ENCODE data around the gene ATP10A.

ATP10A gene

GRCh38 chr15:25863111-25863967, at the start of gene ATP10A:
Gene ATP10A, minus strand, starts transcription at chr15:25863327. Its CDS starts 231 bp downstream, at chr15:25863096.
- DNase-seq (ENCODE audit: low read depth), result no peak

- DNase-seq (ENCODE audit: low read depth), result no peak
These were observed 48.9 kb upstream of the ATP10A start for GRCh38 chr15:25912035-25912434.

- no peak for DNase-seq (ENCODE audit: low read depth)
These were observed 47.7 kb upstream of the ATP10A start for GRCh38 chr15:25910832-25911231.

- DNase-seq (ENCODE audit: low read depth), result no peak
These were observed 46.7 kb upstream of the ATP10A start for GRCh38 chr15:25909806-25910205.

GRCh38 chr15:25909325-25909724, 46.2 kb upstream of the ATP10A start:
- DNase-seq (ENCODE audit: low read depth), result no peak

GRCh38 chr15:25905140-25905539, 42.0 kb upstream of the ATP10A start:
- DNase-seq (ENCODE audit: low read depth), result peak; percentile 73

GRCh38 chr15:25903024-25903581, 40.0 kb upstream of the ATP10A start:
- no peak for DNase-seq (ENCODE audit: low read depth)

- DNase-seq (ENCODE audit: low read depth), result no peak
These were observed 38.9 kb upstream of the ATP10A start for GRCh38 chr15:25901811-25902605.

- DNase-seq (ENCODE audit: low read depth), result no peak
These were observed 37.8 kb upstream of the ATP10A start for GRCh38 chr15:25900901-25901300.

- no peak for DNase-seq (ENCODE audit: low read depth)
These were observed 37.3 kb upstream of the ATP10A start for GRCh38 chr15:25900431-25900830.

GRCh38 chr15:25899870-25900269, 36.7 kb upstream of the ATP10A start:
- DNase-seq (ENCODE audit: low read depth), result no peak

- no peak for DNase-seq (ENCODE audit: low read depth)
These were observed 34.5 kb upstream of the ATP10A start for GRCh38 chr15:25897658-25898057.

GRCh38 chr15:25894371-25894902, 31.3 kb upstream of the ATP10A start:
- no peak for DNase-seq (ENCODE audit: low read depth)

GRCh38 chr15:25893596-25893995, 30.5 kb upstream of the ATP10A start:
- no peak for DNase-seq (ENCODE audit: low read depth)

GRCh38 chr15:25892126-25892525, 29.0 kb upstream of the ATP10A start:
- no peak for DNase-seq (ENCODE audit: low read depth)

GRCh38 chr15:25891081-25891480, 28.0 kb upstream of the ATP10A start:
- no peak for DNase-seq (ENCODE audit: low read depth)

GRCh38 chr15:25890529-25890928, 27.4 kb upstream of the ATP10A start:
- no peak for DNase-seq (ENCODE audit: low read depth)

GRCh38 chr15:25887870-25888269, 24.7 kb upstream of the ATP10A start:
- DNase-seq (ENCODE audit: low read depth), result no peak

- DNase-seq (ENCODE audit: low read depth), result no peak
These were observed 23.5 kb upstream of the ATP10A start for GRCh38 chr15:25886498-25887140.

GRCh38 chr15:25884370-25884769, 21.2 kb upstream of the ATP10A start:
- DNase-seq (ENCODE audit: low read depth), result no peak

GRCh38 chr15:25883463-25884259, 20.5 kb upstream of the ATP10A start:
- peak; percentile 85 for DNase-seq (ENCODE audit: low read depth)
